Left ventricle myocardium inferior (tissue), 1 donor: Measurements from ENCODE around the gene FGF6. TPM values are rescaled to one million over a fixed set of nuclear protein-coding genes. Genes with fewer than 3 reads are reported as not detected.

Experiments used
- DNase-seq: peaks from one replicate; pipeline ENCODE4 v3.0.0-alpha.2; 2020
- H3K27ac ChIP-seq: fragments of 200-600 bp; replicated peaks from 2 replicates; pipeline ENCODE4 v1.8.0; 2021
- H3K27me3 ChIP-seq: fragments of 200-600 bp; 2 replicates; pipeline ENCODE4 v1.8.0; 2021; ENCODE audit warnings: low read depth
- H3K36me3 ChIP-seq: fragments of 200-600 bp; 2 replicates; pipeline ENCODE4 v1.8.0; 2021
- H3K4me1 ChIP-seq: fragments of 200-600 bp; 2 replicates; pipeline ENCODE4 v1.8.0; 2021
- H3K4me3 ChIP-seq: fragments of 200-600 bp; 2 replicates; pipeline ENCODE4 v1.8.0; 2021; ENCODE audit warnings: mild to moderate bottlenecking, moderate library complexity
- H3K9me3 ChIP-seq: fragments of 200-600 bp; replicated peaks from 2 replicates; pipeline ENCODE4 v1.8.0; 2021
- intact Hi-C: fragments of 100-400 bp; cut with micrococcal nuclease; formaldehyde crosslinking; loops from one replicate; pipeline ENCODE4 v1.11.0; 2022
- total RNA-seq: library from RNA; stranded (reverse); fragmentation: NEBNext Ultra II Directional; extraction: Animal tissue kit (Norgen Biotek cat#: 25700); gene quantifications from one replicate; pipeline ENCODE4 v1.2.1, GENCODE V29; 2021
- TF ChIP-seq, protein P1 (sequence below): fragments of 200-600 bp; IDR thresholded peaks from 2 replicates; pipeline ENCODE4 v1.8.0; 2021; ENCODE audit warnings: antibody characterized with exemption, mild to moderate bottlenecking, borderline replicate concordance
- donor health status: DM: no; HTN: yes; CAD: no; lungs with severe emphysema.

The FGF6 gene
- total RNA-seq, 1 donor from 2014 or later, result not detected

- H3K9me3 ChIP-seq, result no peaks in the 10 kb centered on the region
- intact Hi-C loops, result no loop called here
- peaks cover 9% of the 10 kb centered on the region for H3K4me1 ChIP-seq
- no peaks in the 10 kb centered on the region for H3K36me3 ChIP-seq
- peaks cover 35% of the 10 kb centered on the region for H3K27me3 ChIP-seq
- TF ChIP-seq, protein P1, sequence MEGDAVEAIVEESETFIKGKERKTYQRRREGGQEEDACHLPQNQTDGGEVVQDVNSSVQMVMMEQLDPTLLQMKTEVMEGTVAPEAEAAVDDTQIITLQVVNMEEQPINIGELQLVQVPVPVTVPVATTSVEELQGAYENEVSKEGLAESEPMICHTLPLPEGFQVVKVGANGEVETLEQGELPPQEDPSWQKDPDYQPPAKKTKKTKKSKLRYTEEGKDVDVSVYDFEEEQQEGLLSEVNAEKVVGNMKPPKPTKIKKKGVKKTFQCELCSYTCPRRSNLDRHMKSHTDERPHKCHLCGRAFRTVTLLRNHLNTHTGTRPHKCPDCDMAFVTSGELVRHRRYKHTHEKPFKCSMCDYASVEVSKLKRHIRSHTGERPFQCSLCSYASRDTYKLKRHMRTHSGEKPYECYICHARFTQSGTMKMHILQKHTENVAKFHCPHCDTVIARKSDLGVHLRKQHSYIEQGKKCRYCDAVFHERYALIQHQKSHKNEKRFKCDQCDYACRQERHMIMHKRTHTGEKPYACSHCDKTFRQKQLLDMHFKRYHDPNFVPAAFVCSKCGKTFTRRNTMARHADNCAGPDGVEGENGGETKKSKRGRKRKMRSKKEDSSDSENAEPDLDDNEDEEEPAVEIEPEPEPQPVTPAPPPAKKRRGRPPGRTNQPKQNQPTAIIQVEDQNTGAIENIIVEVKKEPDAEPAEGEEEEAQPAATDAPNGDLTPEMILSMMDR, result no peak
- H3K4me3 ChIP-seq, result no peak overlapping the region
- no peak for DNase-seq
- no peak overlapping the region for H3K27ac ChIP-seq
Observed at GRCh38 chr12:4446335-4446734, 720 bp upstream of the FGF6 start.

- peaks cover 52% of the 10 kb centered on the region for H3K27me3 ChIP-seq
- H3K4me1 ChIP-seq, result peaks cover 22% of the 10 kb centered on the region
- TF ChIP-seq, protein P1, result no peak
- no peak overlapping the region for H3K4me3 ChIP-seq
- H3K36me3 ChIP-seq, result no peaks in the 10 kb centered on the region
- intact Hi-C loops, result no loop called here
- H3K27ac ChIP-seq, result no peak overlapping the region
- no peaks in the 10 kb centered on the region for H3K9me3 ChIP-seq
- no peak for DNase-seq
Observed at GRCh38 chr12:4444031-4444430, 1.6 kb downstream of the FGF6 start.

DNA sequence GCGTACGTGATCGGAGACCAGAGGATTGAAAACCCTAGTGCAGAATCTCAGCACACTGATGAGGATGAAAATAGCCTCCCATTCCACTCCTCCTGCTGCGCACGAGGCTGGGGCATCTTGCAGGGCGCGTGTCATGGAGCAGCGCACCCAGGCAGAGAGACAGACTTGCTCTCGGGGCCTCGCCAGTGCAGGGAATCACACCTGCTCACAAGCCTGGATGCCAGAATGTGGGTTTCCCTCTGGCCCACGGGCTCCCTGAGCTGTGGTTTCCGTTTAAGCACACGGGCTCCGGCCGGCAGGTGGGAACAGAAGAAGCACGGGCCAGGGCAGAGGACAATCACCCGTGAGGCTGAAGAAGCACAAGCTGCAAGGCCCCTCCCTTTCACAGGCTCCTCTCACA lies 2.0 kb downstream of the FGF6 start:
- no peaks in the 10 kb centered on the region for H3K36me3 ChIP-seq
- intact Hi-C loops, result no loop called here

DNA sequence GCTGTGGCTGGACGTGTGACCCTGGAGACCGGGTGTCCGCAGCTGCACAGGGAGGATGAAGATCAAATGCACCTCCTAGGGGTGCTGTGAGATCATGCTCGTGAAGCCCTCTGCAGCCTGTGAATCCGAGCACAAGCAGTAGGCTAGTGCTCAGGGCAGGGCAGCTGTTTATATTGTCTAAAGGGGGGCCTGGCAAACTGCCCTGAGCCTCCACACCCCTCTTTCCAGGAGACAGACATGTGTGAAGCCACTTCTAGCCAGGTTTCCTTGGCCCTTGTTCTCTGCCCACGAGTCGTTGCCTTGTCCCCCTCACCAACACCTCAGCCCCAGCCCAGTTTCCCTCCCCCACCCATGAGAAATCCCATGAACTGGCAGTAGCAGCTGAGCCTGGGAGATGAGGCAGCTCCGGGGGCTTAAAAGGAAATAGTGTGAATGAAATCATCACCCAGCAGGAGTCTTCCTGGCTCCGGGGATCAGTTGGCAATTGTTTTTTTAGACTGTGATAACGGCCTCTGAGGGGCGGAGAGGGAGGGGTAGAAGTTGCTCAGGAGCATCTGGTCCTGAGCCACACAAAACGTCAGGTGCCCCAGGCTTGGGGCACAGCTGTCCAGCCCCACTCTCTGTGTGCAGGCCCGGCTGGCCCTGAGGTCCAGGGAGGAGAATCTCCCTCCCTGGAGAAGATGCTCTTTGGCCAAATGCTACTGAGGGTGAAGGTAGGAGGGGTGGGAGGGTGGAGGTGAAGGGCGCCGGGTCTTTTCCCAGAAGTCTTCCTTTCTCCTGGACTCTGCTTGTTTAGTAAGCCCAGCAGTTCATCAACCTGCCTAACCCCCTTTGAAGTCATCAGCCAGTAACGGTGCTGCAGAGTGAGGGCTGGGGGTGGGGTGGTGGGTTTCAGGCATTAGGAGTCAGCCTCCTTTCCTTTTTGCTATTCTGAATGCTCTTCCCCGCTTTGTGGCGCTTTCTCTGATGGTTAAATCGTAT lies 4.0 kb downstream of the FGF6 start:
- TF ChIP-seq, protein P1, result no peak
- peaks cover 52% of the 10 kb centered on the region for H3K27me3 ChIP-seq
- intact Hi-C loops, result no loop called here
- H3K4me1 ChIP-seq, result peaks cover 22% of the 10 kb centered on the region
- no peak for DNase-seq
- no peak overlapping the region for H3K27ac ChIP-seq
- no peaks in the 10 kb centered on the region for H3K9me3 ChIP-seq
- H3K4me3 ChIP-seq, result no peak overlapping the region
- H3K36me3 ChIP-seq, result no peaks in the 10 kb centered on the region

More for the DNA sequence above, 2.0 kb downstream of the FGF6 start:
- peaks cover 22% of the 10 kb centered on the region for H3K4me1 ChIP-seq
- TF ChIP-seq, protein P1, result no peak
- no peak overlapping the region for H3K27ac ChIP-seq
- no peak overlapping the region for H3K4me3 ChIP-seq
- no peak for DNase-seq
- H3K27me3 ChIP-seq, result peaks cover 52% of the 10 kb centered on the region
- H3K9me3 ChIP-seq, result no peaks in the 10 kb centered on the region

DNA sequence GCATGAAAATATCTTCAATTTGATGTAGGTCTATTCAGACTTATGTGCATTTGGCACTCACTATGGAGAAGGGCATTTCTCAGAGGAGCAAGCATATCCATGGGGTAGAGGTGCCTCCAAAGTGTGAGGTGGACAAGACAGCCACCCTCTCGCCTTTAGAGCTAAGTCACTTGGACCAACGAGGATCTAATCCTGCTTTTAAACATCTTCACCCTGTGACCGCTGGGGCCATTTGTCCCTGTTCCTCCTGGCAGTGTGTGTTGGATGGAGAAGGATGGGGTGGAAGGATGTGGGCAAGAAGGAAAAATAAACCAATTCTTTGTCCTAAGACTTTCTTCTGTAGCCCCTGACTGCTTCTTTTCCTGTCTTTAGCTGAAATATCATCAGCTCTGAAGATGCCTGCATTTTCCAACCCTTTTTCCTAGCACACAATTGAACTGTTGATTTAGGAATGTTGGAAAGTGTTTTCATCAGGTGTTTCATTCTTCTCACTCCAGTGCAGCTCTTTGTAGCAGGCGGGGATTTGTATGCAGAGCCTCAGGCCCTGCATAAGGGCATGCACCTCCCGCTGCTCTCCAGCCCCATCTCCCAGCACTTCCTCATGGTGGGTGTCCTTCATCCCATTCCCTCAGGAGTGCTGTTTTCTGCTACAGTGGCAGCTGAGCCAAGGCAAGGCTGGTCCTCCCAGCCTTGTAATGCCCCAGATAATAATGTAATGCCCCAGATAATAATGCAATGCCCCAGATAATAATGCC lies 5.3 kb downstream of the FGF6 start:
- DNase-seq, result no peak
- H3K4me3 ChIP-seq, result no peak overlapping the region
- H3K27me3 ChIP-seq, result peaks cover 49% of the 10 kb centered on the region
- H3K36me3 ChIP-seq, result no peaks in the 10 kb centered on the region
- intact Hi-C loops, result no loop called here
- peak overlapping the region; percentile 67 for H3K27ac ChIP-seq
- TF ChIP-seq, protein P1, result no peak
- no peaks in the 10 kb centered on the region for H3K9me3 ChIP-seq
- peaks cover 22% of the 10 kb centered on the region for H3K4me1 ChIP-seq
